HCT116 (cell line): Measurements from ENCODE around the gene DPF3. TPM values are rescaled to one million over a fixed set of nuclear protein-coding genes. Genes with fewer than 3 reads are reported as not detected.

Experiments used
- ATAC-seq: fragments of 200-7000 bp; cut with Tn5 transposase; 2 replicates; pipeline ENCODE4 v1.9.1; 2020; ENCODE audit warnings: mild to moderate bottlenecking, moderate library complexity
- BruUV-seq: library from RNA; stranded (reverse); fragments of 400-500 nt; replicated peaks from 2 replicates; lab custom pipeline; 2021; lab: Mats Ljungman, UMichigan
- CTCF ChIA-PET: fragments of 300-600 bp; sonication (Branson Sonifier 250); formaldehyde crosslinking; loops from one replicate; lab custom pipeline; 2021; ENCODE audit warnings: antibody characterized with exemption; lab: Charles Lee
- POLR2A ChIA-PET: fragments of 300-600, 350-600 bp; sonication (Branson Sonifier 250); formaldehyde crosslinking; loops from one replicate; lab custom pipeline; 2021; ENCODE audit warnings: antibody characterized with exemption; lab: Charles Lee
- RAD21 ChIA-PET, 2 experiments: fragments of 300-600 bp; sonication (Branson Sonifier 250); formaldehyde crosslinking; loops; one replicate each; lab custom pipeline; 2023; ENCODE audit warnings: low total read pairs in 2 of 2; ENCODE audit not compliant: uncharacterized antibody in 2 of 2, unreplicated experiment in 2 of 2, low non-redundant PET in 1 of 2; lab: Charles Lee
- DNase-seq: peaks from one replicate; pipeline ENCODE4 v3.0.0-alpha.2; 2010; ENCODE audit warnings: low read depth, low spot score
- H2AFZ ChIP-seq: fragments of 200-600 bp; shearing (Covaris generic), sonication (generic); 2 replicates; pipeline ENCODE4 v1.6.1; 2017; ENCODE audit warnings: low read depth, mixed run types, mixed read lengths, antibody characterized with exemption, low read length; ENCODE audit not compliant: poor library complexity, severe bottlenecking
- H3K27ac ChIP-seq: 2 replicates; pipeline ENCODE4 v1.5.1; 2012; ENCODE audit warnings: low read depth, low read length
- H3K27me3 ChIP-seq: fragments of 200-600 bp; sonication (generic); 2 replicates; pipeline ENCODE4 v1.6.1; 2016; ENCODE audit warnings: mixed run types, low read length, mixed read lengths; ENCODE audit not compliant: insufficient read depth
- H3K36me3 ChIP-seq, 2 experiments: fragments of 200-500 bp in 1 of 2; fragments of 200-600 bp in 1 of 2; sonication (Bioruptor generic) in 1 of 2; sonication (generic) in 1 of 2; 2 replicates each; pipeline versions ENCODE4 v1.5.1 to v1.6.1; 2014 to 2016; ENCODE audit warnings: low read length in 2 of 2, inconsistent platforms in 1 of 2, mixed read lengths in 1 of 2, mixed run types in 1 of 2; ENCODE audit not compliant: insufficient read depth in 2 of 2, control insufficient read depth in 1 of 2
- H3K4me1 ChIP-seq, 2 experiments: fragments of 200-600 bp in 1 of 2; sonication (generic) in 1 of 2; 2 replicates each; pipeline versions ENCODE4 v1.5.1 to v1.6.1; 2012 to 2017; ENCODE audit warnings: low read length in 2 of 2, inconsistent platforms in 1 of 2, mild to moderate bottlenecking in 1 of 2, mixed read lengths in 1 of 2, mixed run types in 1 of 2, moderate library complexity in 1 of 2; ENCODE audit not compliant: insufficient read depth in 2 of 2, control insufficient read depth in 1 of 2
- H3K4me2 ChIP-seq: fragments of 200-600 bp; sonication (generic); 2 replicates; pipeline ENCODE4 v1.6.1; 2017; ENCODE audit warnings: mixed run types, low read length, mixed read lengths
- H3K4me3 ChIP-seq, 2 experiments: fragments of 200-600 bp in 1 of 2; sonication (generic) in 1 of 2; replicated peaks in 1 of 2; 2 replicates each; pipeline ENCODE4 v1.5.1; 2011 to 2016; ENCODE audit warnings: low read length in 2 of 2, control low read depth in 1 of 2, low read depth in 1 of 2, mild to moderate bottlenecking in 1 of 2, mixed read lengths in 1 of 2, mixed run types in 1 of 2
- H3K79me2 ChIP-seq: fragments of 200-600 bp; sonication (generic); 2 replicates; pipeline ENCODE4 v1.6.1; 2017; ENCODE audit warnings: mild to moderate bottlenecking, mixed run types, low read length, moderate library complexity, mixed read lengths; ENCODE audit not compliant: insufficient read depth
- H3K9ac ChIP-seq: fragments of 200-600 bp; sonication (generic); 2 replicates; pipeline ENCODE4 v1.6.1; 2016; ENCODE audit warnings: low read length, mixed read lengths
- H3K9me2 ChIP-seq: fragments of 200-600 bp; sonication (generic), shearing (Covaris generic); 2 replicates; pipeline ENCODE4 v1.6.1; 2017; ENCODE audit warnings: mixed run types, mild to moderate bottlenecking, moderate library complexity; ENCODE audit not compliant: insufficient read depth
- H3K9me3 ChIP-seq, 2 experiments: fragments of 200-500 bp in 1 of 2; fragments of 200-600 bp in 1 of 2; sonication (Bioruptor generic) in 1 of 2; sonication (generic) in 1 of 2; 2 replicates each; pipeline ENCODE4 v1.6.1; 2014 to 2017; ENCODE audit warnings: low read length in 2 of 2, mixed read lengths in 2 of 2, inconsistent platforms in 1 of 2, low read depth in 1 of 2, mild to moderate bottlenecking in 1 of 2, mixed run types in 1 of 2, moderate library complexity in 1 of 2; ENCODE audit not compliant: control insufficient read depth in 1 of 2, insufficient read depth in 1 of 2
- H4K20me1 ChIP-seq: fragments of 200-600 bp; sonication (generic), shearing (Covaris generic); 2 replicates; pipeline ENCODE4 v1.6.1; 2017; ENCODE audit warnings: mixed run types, mild to moderate bottlenecking, moderate library complexity; ENCODE audit not compliant: insufficient read depth
- ATF3 ChIP-seq: IDR thresholded peaks from 2 replicates; pipeline ENCODE4 v1.6.1; 2012
- CBX3 ChIP-seq: IDR thresholded peaks from 2 replicates; pipeline ENCODE4 v1.6.1; 2012; ENCODE audit warnings: low read depth
- ELF1 ChIP-seq: IDR thresholded peaks from 2 replicates; pipeline ENCODE4 v1.6.1; 2012; ENCODE audit warnings: low read depth, borderline replicate concordance
- POLR2A ChIP-seq: IDR thresholded peaks from 2 replicates; pipeline ENCODE4 v1.7.0; 2011; ENCODE audit warnings: borderline replicate concordance; ENCODE audit not compliant: insufficient read depth, insufficient read length; ENCODE audit errors: extremely low read depth
- REST ChIP-seq: IDR thresholded peaks from 2 replicates; pipeline ENCODE4 v1.6.1; 2012; ENCODE audit warnings: low read depth
- SP1 ChIP-seq: IDR thresholded peaks from 2 replicates; pipeline ENCODE4 v1.6.1; 2012; ENCODE audit warnings: low read depth
- SRF ChIP-seq: IDR thresholded peaks from 2 replicates; pipeline ENCODE4 v1.6.1; 2012; ENCODE audit warnings: low read depth
- TCF7L2 ChIP-seq: IDR thresholded peaks from 2 replicates; pipeline ENCODE4 v1.7.0; 2011; ENCODE audit warnings: borderline replicate concordance, inconsistent platforms; ENCODE audit not compliant: insufficient read depth, insufficient read length; ENCODE audit errors: extremely low read depth
- YY1 ChIP-seq: IDR thresholded peaks from 2 replicates; pipeline ENCODE4 v1.6.1; 2011; ENCODE audit warnings: low read length, low read depth, moderate library complexity, mild to moderate bottlenecking; ENCODE audit not compliant: insufficient replicate concordance; ENCODE audit errors: extremely low read depth
- ZBTB33 ChIP-seq: IDR thresholded peaks from 2 replicates; pipeline ENCODE4 v1.6.1; 2011; ENCODE audit warnings: mild to moderate bottlenecking, low read length, moderate library complexity; ENCODE audit not compliant: insufficient replicate concordance; ENCODE audit errors: extremely low read depth
- ZFX ChIP-seq: fragments of 450-650 bp; IDR thresholded peaks from 2 replicates; pipeline ENCODE4 v1.6.1; 2017
- ZNF274 ChIP-seq: fragments of 200-500 bp; sonication (Bioruptor generic); IDR thresholded peaks from 2 replicates; pipeline ENCODE4 v1.6.1; 2014; ENCODE audit warnings: mild to moderate bottlenecking, low read depth, low read length, inconsistent platforms
- intact Hi-C: fragments of 100-400 bp; cut with micrococcal nuclease; formaldehyde crosslinking; loops from 2 replicates; pipeline ENCODE4 v1.10.0; 2022
- total RNA-seq: library from RNA; stranded (reverse); gene quantifications from one replicate; pipeline ENCODE4 v1.2.1, GENCODE V29; 2021; ENCODE audit not compliant: unreplicated experiment

DPF3 gene
- total RNA-seq, 1 experiment from 2014 or later: 0.27 TPM

GRCh38 chr14:72663956-72664650 lies 229.8 kb downstream of the DPF3 start:
- TF ChIP-seq ELF1: no peak
- no peak for TF ChIP-seq YY1
- no peak for TF ChIP-seq REST
- no peak for TF ChIP-seq ZNF274
- no peak for TF ChIP-seq SRF
- no peak for TF ChIP-seq POLR2A
- TF ChIP-seq SP1: no peak
- TF ChIP-seq TCF7L2: no peak
- no peak for TF ChIP-seq ATF3
- TF ChIP-seq CBX3: no peak
- no peak for TF ChIP-seq ZBTB33
- TF ChIP-seq ZFX: no peak
- no peak overlapping the region for H3K9ac ChIP-seq
- no peaks in the 10 kb centered on the region for H4K20me1 ChIP-seq
- CTCF ChIA-PET: no interaction called here
- no peaks in the 10 kb centered on the region for H3K79me2 ChIP-seq
- no peak overlapping the region for H3K4me3 ChIP-seq
- H3K9me3 ChIP-seq: no peaks in the 10 kb centered on the region
- no peaks in the 10 kb centered on the region for H3K9me2 ChIP-seq
- ATAC-seq: no peak
- H3K27ac ChIP-seq: no peak overlapping the region
- intact Hi-C loops: no loop called here
- H2AFZ ChIP-seq: no peak overlapping the region
- POLR2A ChIA-PET: no interaction called here
- DNase-seq: no peak
- H3K4me1 ChIP-seq: peaks cover 8 to 26% of the 10 kb centered on the region in 2 experiments; a peak in 3 of 4 replicates
- H3K4me2 ChIP-seq: no peak overlapping the region
- no peaks in the 10 kb centered on the region for H3K27me3 ChIP-seq
- no TSS peak for BruUV-seq
- H3K36me3 ChIP-seq: no peaks in the 10 kb centered on the region
- RAD21 ChIA-PET: no interaction called here
